ENCODE results near the gene BORCS5. TPM values are rescaled to one million over a fixed set of nuclear protein-coding genes. Genes with fewer than 3 reads are reported as not detected.
A peak's percentile ranks its signal among the peaks of the same experiment; 100 is the strongest.
"Not testable (repeated sequence)": the region's sequence is repeated elsewhere in the genome, so short reads cannot be mapped to it uniquely, and the experiment has no call there.

The BORCS5 gene
- total RNA-seq, 1 donor from 2014 or later, result 3.0 TPM

- Histone ChIP-seq H3K4me3 (peak within 1 kb of the TSS; percentile 82 to 95), H3K36me3 (no peaks in the 10 kb centered on the region), H3K9me3 (no peaks in the 10 kb centered on the region), H3K4me1 (peaks cover 0 to 12% of the 10 kb centered on the region in 2 donors), H3K27me3 (no peaks in the 10 kb centered on the region), H3K27ac (peak within 1 kb of the TSS; percentile 92)
- peak in 1 of 2 donors; percentile 84 for DNase-seq (ENCODE audit: low spot score in 2 of 2)
- intact Hi-C loops (cut with DNase I), result loop anchor here (10.0 kb wide), 1 partner anchor 775 kb away; no protein-coding TSS in a partner anchor
- TF ChIP-seq CTCF (IDR thresholded peaks at IDR 0.05), result peak; percentile 32 to 46 (median 35)
These were observed 6.9 kb upstream of the BORCS5 start, which contains the start of gene MANSC1 for GRCh38 chr12:12349711-12350665. MANSC1 (minus strand) TSS chr12:12350242; CDS start chr12:12343314, 6,928 bp downstream.

- no peak overlapping the region for H3K27ac ChIP-seq
- TF ChIP-seq CTCF (IDR thresholded peaks at IDR 0.05), result no peak
- H3K9me3 ChIP-seq, result no peaks in the 10 kb centered on the region
- H3K4me1 ChIP-seq, result peaks cover 0 to 12% of the 10 kb centered on the region in 2 donors
- no peaks in the 10 kb centered on the region for H3K27me3 ChIP-seq
- H3K4me3 ChIP-seq, result peak overlapping the region in 1 of 2 donors; percentile 82
- DNase-seq (ENCODE audit: low spot score in 2 of 2), result no peak
- intact Hi-C loops (cut with DNase I), result loop anchor here (10.0 kb wide), 1 partner anchor 776 kb away; no protein-coding TSS in a partner anchor
- H3K36me3 ChIP-seq, result no peaks in the 10 kb centered on the region
These were observed 5.9 kb upstream of the BORCS5 start for GRCh38 chr12:12350868-12351463.

GRCh38 chr12:12351468-12352185 lies 5.3 kb upstream of the BORCS5 start:
- not testable (repeated sequence) for H3K9me3 ChIP-seq; H3K27me3 ChIP-seq; DNase-seq (ENCODE audit: low spot score in 2 of 2); H3K27ac ChIP-seq; H3K36me3 ChIP-seq; H3K4me3 ChIP-seq
- H3K4me1 ChIP-seq, result peaks cover 0 to 14% of the 10 kb centered on the region in 2 donors
- intact Hi-C loops (cut with DNase I), result loop anchor here (10.0 kb wide), 1 partner anchor 777 kb away; no protein-coding TSS in a partner anchor

GRCh38 chr12:12353276-12353675 lies 3.6 kb upstream of the BORCS5 start:
- intact Hi-C loops (cut with DNase I), result loop anchor here (10.0 kb wide), 1 partner anchor 778 kb away; no protein-coding TSS in a partner anchor
- Histone ChIP-seq H3K4me3 (no peak overlapping the region), H3K4me1 (peaks cover 0 to 15% of the 10 kb centered on the region in 2 donors), H3K36me3 (no peaks in the 10 kb centered on the region), H3K27ac (no peak overlapping the region), H3K27me3 (no peaks in the 10 kb centered on the region), H3K9me3 (no peaks in the 10 kb centered on the region)
- no peak for TF ChIP-seq CTCF (IDR thresholded peaks at IDR 0.05)
- no peak for DNase-seq (ENCODE audit: low spot score in 2 of 2)

GRCh38 chr12:12353807-12354206 lies 3.1 kb upstream of the BORCS5 start:
- TF ChIP-seq CTCF (IDR thresholded peaks at IDR 0.05), result no peak
- no peak overlapping the region for H3K27ac ChIP-seq
- H3K4me3 ChIP-seq, result no peak overlapping the region
- DNase-seq (ENCODE audit: low spot score in 2 of 2), result no peak
- no peaks in the 10 kb centered on the region for H3K27me3 ChIP-seq
- peaks cover 0 to 19% of the 10 kb centered on the region in 2 donors for H3K4me1 ChIP-seq
- H3K36me3 ChIP-seq, result no peaks in the 10 kb centered on the region
- H3K9me3 ChIP-seq, result no peaks in the 10 kb centered on the region
- intact Hi-C loops (cut with DNase I), result loop anchor here (10.0 kb wide), 1 partner anchor 779 kb away; no protein-coding TSS in a partner anchor
